ENCODE measurements around the gene FGF11.
"Not testable (repeated sequence)": the region's sequence is repeated elsewhere in the genome, so short reads cannot be mapped to it uniquely, and the experiment has no call there.

DNA sequence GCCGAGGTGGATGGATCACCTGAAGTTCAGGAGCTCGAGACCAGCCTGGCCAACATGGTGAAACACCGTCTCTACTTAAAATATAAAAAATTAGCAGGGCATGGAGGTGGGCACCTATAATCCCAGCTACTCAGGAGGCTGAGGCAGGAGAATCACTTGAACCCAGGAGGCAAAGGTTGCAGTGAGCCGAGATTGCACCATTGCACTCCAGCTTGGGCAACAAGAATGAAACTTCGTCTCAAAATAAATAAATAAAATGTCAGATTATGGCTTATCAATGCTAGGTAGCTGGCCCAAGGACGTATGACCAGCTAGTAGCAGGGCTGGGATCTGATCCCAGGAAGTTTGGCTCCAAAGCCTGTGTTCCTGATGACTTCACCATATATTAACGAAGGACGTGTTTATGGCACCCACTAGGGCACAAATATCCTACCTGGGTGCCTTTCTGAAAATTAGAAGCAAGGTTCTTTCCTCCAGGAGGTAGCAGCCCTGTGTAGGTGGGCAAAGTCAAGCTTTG is 31.2 kb downstream of the FGF11 start:
- not testable (repeated sequence) for TF ChIP-seq EZH2phosphoT487 (IDR thresholded peaks at IDR 0.05; ENCODE audit: low read depth, severe bottlenecking, unreplicated experiment); EZH2 (IDR thresholded peaks at IDR 0.05; ENCODE audit: borderline replicate concordance)
- TF ChIP-seq, protein P1, sequence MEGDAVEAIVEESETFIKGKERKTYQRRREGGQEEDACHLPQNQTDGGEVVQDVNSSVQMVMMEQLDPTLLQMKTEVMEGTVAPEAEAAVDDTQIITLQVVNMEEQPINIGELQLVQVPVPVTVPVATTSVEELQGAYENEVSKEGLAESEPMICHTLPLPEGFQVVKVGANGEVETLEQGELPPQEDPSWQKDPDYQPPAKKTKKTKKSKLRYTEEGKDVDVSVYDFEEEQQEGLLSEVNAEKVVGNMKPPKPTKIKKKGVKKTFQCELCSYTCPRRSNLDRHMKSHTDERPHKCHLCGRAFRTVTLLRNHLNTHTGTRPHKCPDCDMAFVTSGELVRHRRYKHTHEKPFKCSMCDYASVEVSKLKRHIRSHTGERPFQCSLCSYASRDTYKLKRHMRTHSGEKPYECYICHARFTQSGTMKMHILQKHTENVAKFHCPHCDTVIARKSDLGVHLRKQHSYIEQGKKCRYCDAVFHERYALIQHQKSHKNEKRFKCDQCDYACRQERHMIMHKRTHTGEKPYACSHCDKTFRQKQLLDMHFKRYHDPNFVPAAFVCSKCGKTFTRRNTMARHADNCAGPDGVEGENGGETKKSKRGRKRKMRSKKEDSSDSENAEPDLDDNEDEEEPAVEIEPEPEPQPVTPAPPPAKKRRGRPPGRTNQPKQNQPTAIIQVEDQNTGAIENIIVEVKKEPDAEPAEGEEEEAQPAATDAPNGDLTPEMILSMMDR (IDR thresholded peaks at IDR 0.05; ENCODE audit: poor library complexity) = not testable (repeated sequence)
